OCI-LY7 (cell line): ENCODE measurements around the gene MLLT3.

Experiments
- CTCF ChIP-seq: fragments of 200-600 bp; sonication (generic); conservative IDR thresholded peaks from 2 replicates; pipeline ENCODE4 v1.5.1; 2014; ENCODE audit warnings: mild to moderate bottlenecking, antibody characterized with exemption, low read length, moderate library complexity, mixed read lengths
- EZH2phosphoT487 ChIP-seq: fragments of 200-600 bp; sonication (generic); IDR thresholded peaks from 2 replicates; pipeline ENCODE4 v1.6.1; 2018; ENCODE audit warnings: low read depth, borderline replicate concordance, mild to moderate bottlenecking, mixed run types, antibody characterized with exemption, low read length, moderate library complexity, mixed read lengths

GRCh38 chr9:20380546-20380945 is 241.8 kb downstream of the MLLT3 start:
- TF ChIP-seq CTCF (no peak), EZH2phosphoT487 (no peak)
